Measurements from ENCODE around the gene DYNC1I1. TPM values are rescaled to one million over a fixed set of nuclear protein-coding genes. Genes with fewer than 3 reads are reported as not detected.

The DYNC1I1 gene
- total RNA-seq, 1 donor from 2014 or later: 0.79 TPM

DNA sequence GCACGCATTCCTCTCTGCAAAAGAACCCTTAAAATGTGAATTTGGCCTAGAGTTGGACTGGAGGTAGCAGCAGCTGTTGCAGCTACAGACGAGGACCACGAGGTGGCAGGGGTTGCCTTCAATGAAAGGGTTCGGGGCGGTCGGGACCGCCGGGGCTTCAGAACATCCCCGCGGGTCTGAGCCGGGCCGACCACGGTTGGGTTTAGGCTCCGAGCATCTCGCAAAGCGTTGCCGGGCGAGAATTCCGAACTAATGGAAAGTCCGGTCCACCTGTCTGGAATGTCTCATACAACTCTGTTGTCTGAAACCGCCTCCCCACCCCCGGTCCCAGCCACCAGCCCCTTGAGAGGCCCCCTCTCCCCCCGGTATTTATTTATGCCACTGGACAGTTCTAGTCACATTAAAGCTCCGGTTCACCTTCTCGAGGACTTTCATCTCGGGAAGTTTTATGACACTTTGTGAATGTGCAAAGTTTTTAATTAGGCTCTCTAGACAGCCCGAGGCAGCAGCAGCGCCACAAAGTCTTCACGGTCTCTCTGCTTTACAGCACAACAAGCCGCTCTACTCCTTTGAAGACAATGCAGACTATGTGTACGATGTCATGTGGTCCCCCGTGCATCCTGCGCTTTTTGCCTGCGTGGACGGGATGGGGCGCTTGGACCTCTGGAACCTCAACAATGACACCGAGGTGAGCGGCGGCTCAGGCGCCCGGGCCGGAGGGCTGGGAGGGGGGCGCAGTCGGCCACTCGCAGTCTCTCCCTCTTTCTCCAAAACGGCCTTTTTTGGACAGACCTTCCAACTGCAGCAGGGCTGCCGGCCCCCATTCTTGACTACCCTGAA is 303.4 kb downstream of the DYNC1I1 start:
- DNase-seq (ENCODE audit: low spot score): peak; percentile 89
- H3K4me3 Mint-ChIP-seq: peak overlapping the region; percentile 96
- H3K9ac ChIP-seq: no peak overlapping the region
- H2AFZ ChIP-seq (replicated peaks): peak overlapping the region; percentile 99
- peaks cover 11% of the 10 kb centered on the region for H3F3A ChIP-seq (ENCODE audit: low read depth)
- no peaks in the 10 kb centered on the region for H4K20me1 ChIP-seq (ENCODE audit: low read depth)
- no peak overlapping the region for H3K27ac Mint-ChIP-seq
- H3K4me1 Mint-ChIP-seq: peaks cover 8% of the 10 kb centered on the region
- peak overlapping the region; percentile 73 for H3K4me3 ChIP-seq
- H3K27me3 ChIP-seq: peaks cover 3% of the 10 kb centered on the region
- peaks cover 6% of the 10 kb centered on the region for H3K27me3 Mint-ChIP-seq (ENCODE audit: insufficient read depth, low read depth)
- H3K9me3 ChIP-seq (ENCODE audit: low read depth): no peaks in the 10 kb centered on the region
- H3K4me1 ChIP-seq: peaks cover 17% of the 10 kb centered on the region
- TF ChIP-seq, protein P1, sequence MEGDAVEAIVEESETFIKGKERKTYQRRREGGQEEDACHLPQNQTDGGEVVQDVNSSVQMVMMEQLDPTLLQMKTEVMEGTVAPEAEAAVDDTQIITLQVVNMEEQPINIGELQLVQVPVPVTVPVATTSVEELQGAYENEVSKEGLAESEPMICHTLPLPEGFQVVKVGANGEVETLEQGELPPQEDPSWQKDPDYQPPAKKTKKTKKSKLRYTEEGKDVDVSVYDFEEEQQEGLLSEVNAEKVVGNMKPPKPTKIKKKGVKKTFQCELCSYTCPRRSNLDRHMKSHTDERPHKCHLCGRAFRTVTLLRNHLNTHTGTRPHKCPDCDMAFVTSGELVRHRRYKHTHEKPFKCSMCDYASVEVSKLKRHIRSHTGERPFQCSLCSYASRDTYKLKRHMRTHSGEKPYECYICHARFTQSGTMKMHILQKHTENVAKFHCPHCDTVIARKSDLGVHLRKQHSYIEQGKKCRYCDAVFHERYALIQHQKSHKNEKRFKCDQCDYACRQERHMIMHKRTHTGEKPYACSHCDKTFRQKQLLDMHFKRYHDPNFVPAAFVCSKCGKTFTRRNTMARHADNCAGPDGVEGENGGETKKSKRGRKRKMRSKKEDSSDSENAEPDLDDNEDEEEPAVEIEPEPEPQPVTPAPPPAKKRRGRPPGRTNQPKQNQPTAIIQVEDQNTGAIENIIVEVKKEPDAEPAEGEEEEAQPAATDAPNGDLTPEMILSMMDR (IDR thresholded peaks at IDR 0.05): peak; percentile 88
- TF ChIP-seq EZH2phosphoT487 (IDR thresholded peaks at IDR 0.05) (no peak), EZH2 (IDR thresholded peaks at IDR 0.05) (no peak)
- no peaks in the 10 kb centered on the region for H3K9me3 Mint-ChIP-seq
- no peaks in the 10 kb centered on the region for H3K36me3 ChIP-seq
- H3K79me2 ChIP-seq (ENCODE audit: low read depth): no peaks in the 10 kb centered on the region
- H3K4me2 ChIP-seq: peak overlapping the region; percentile 84
- no peak overlapping the region for H3K27ac ChIP-seq
- H3K36me3 Mint-ChIP-seq: no peaks in the 10 kb centered on the region

DNA sequence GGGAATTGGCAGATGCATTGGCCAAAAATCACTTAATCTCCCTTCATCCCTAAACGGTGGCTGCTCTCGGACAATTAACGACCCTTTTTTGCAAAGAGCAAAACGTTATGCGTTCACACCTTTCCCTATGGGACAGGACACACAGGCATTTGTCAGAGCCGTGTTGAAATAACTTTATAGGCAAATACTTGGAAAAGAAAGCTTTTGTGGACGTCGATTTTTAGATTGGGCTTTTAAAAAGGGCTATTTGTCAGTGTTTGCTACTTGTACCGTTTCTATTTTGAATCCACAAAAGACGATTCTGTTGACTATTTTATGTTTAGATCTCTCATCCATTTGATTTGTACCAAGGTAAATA is 304.0 kb downstream of the DYNC1I1 start:
- no peak for DNase-seq (ENCODE audit: low spot score)
- Histone ChIP-seq H3K9ac (no peak overlapping the region), H3K27me3 (peaks cover 3% of the 10 kb centered on the region), H4K20me1 (ENCODE audit: low read depth) (no peaks in the 10 kb centered on the region), H3K27ac (no peak overlapping the region), H3K9me3 (ENCODE audit: low read depth) (no peaks in the 10 kb centered on the region), H3K79me2 (ENCODE audit: low read depth) (no peaks in the 10 kb centered on the region), H3K4me2 (peak overlapping the region; percentile 84), H3F3A (ENCODE audit: low read depth) (peaks cover 11% of the 10 kb centered on the region), H2AFZ (replicated peaks) (peak overlapping the region; percentile 99), H3K4me1 (peaks cover 17% of the 10 kb centered on the region), H3K36me3 (no peaks in the 10 kb centered on the region), H3K4me3 (peak overlapping the region; percentile 73)
- Mint-ChIP-seq H3K4me1 (peaks cover 8% of the 10 kb centered on the region), H3K36me3 (no peaks in the 10 kb centered on the region), H3K27me3 (ENCODE audit: insufficient read depth, low read depth) (peaks cover 6% of the 10 kb centered on the region), H3K27ac (no peak overlapping the region), H3K4me3 (peak overlapping the region; percentile 96), H3K9me3 (no peaks in the 10 kb centered on the region)
- TF ChIP-seq, protein P1 (IDR thresholded peaks at IDR 0.05): no peak
- TF ChIP-seq EZH2phosphoT487 (IDR thresholded peaks at IDR 0.05): no peak
- no peak for TF ChIP-seq EZH2 (IDR thresholded peaks at IDR 0.05)

DNA sequence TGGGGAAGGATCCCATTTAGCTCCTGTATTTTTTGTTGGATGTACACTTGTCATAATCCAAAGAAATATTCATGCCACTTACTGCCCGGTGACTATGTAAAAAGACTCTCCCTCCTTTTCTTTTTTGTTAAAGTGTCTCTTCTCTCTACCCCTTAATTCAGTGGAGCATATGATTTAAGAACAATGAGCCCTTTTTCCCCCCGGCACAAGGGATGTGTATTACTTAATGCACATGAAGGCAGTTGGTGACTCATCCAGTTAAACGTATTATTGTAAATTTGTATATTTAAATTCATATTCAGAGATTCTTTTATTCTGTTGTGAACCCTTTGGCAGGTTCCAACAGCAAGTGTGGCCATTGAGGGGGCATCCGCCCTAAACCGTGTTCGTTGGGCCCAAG is 307.7 kb downstream of the DYNC1I1 start:
- no peaks in the 10 kb centered on the region for H3K9me3 ChIP-seq (ENCODE audit: low read depth)
- H3K79me2 ChIP-seq (ENCODE audit: low read depth): no peaks in the 10 kb centered on the region
- no peaks in the 10 kb centered on the region for H4K20me1 ChIP-seq (ENCODE audit: low read depth)
- H2AFZ ChIP-seq (replicated peaks): no peak overlapping the region
- H3K27ac Mint-ChIP-seq: no peak overlapping the region
- peak; percentile 31 for DNase-seq (ENCODE audit: low spot score)
- H3K36me3 Mint-ChIP-seq: no peaks in the 10 kb centered on the region
- no peak overlapping the region for H3K27ac ChIP-seq
- no peaks in the 10 kb centered on the region for H3K36me3 ChIP-seq
- H3K9me3 Mint-ChIP-seq: no peaks in the 10 kb centered on the region
- H3K9ac ChIP-seq: no peak overlapping the region
- H3K4me1 ChIP-seq: peaks cover 17% of the 10 kb centered on the region
- peaks cover 3% of the 10 kb centered on the region for H3K27me3 ChIP-seq
- H3K4me3 Mint-ChIP-seq: no peak overlapping the region
- H3K4me3 ChIP-seq: no peak overlapping the region
- H3K27me3 Mint-ChIP-seq (ENCODE audit: insufficient read depth, low read depth): peaks cover 6% of the 10 kb centered on the region
- H3F3A ChIP-seq (ENCODE audit: low read depth): peaks cover 11% of the 10 kb centered on the region
- peaks cover 8% of the 10 kb centered on the region for H3K4me1 Mint-ChIP-seq
- no peak for TF ChIP-seq EZH2phosphoT487 (IDR thresholded peaks at IDR 0.05)
- H3K4me2 ChIP-seq: no peak overlapping the region
